Hypothalamus (tissue), 51 donors: Measurements from ENCODE around the gene PODXL2.

Source experiments
- DNase-seq, 51 donors: peaks; one replicate each; lab custom pipeline; 2025; lab: John Stamatoyannopoulos, UW

PODXL2 gene

DNA sequence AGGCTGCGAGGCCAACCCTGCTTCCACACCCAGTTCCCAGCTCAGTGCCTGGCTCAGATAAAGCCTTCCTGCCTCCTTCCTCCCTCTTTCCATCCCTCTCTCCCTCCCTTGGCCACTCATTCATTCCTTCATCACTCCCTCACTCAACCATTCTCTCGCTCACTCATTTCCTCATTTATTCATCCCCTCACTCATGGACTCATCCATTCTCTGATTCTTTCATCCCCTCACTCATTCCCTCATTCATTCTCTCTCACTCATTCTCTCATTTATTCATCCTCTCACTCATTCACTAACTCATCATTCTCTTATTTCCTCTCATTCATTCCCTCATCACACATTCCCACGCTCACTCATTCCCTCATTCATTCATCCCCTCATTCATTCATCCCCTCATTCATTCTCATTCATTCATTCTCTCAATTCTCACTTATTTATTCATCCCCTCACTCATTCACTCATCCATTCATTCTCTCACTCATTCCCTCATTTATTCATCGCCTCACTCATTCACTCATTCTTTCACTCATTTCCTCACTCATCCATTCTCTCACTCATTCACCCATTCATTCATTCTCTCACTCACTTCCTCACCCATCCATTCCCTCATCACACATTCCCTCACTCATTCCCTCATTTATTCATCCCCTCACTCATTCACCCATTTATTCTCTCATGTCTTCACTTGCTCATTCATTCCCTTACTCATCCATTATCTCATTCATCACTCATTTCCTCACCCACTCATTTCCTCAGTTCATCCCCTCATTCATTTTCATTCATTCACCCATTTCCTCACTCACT is 56.9 kb downstream of the PODXL2 start:
- DNase-seq = no peak

DNA sequence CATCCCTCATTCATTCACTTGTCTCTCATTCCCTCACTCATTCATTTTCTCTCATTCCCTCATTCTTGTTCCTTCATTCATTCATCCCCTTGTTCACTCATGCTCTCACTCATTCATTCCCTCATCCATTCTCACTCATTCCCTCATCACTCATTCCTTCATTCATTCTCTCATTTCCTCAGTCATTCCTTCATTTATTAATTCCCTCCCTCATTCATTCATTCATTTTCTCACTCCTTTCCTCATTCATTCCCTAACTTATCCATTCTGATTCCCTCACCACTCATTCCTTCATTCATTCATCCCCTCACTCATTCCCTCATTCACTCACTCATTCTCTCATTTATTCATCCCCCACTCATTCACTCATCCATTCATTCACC is 57.5 kb downstream of the PODXL2 start:
- no peak for DNase-seq

DNA sequence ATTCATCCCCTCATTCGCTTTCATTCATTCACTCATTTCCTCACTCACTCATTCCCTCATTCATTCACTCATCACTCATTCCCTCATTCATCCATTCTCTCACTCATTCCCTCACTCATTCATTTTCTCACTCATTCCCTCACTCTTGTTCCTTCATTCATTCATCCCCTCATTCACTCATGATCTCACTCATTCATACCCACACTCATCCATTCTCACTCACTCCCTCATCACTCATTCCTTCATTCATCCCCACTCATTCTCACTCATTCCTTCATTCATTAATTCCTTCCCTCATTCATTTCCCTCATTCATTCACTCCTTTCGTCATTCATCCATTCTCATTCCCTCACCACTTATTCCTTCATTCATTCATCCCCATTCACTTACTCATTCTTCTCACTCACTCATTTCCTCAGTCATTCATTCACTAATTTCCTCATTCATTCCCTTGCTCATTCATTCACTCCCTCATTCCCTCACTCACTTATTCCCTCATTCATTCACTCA is 58.3 kb downstream of the PODXL2 start:
- no peak for DNase-seq

DNA sequence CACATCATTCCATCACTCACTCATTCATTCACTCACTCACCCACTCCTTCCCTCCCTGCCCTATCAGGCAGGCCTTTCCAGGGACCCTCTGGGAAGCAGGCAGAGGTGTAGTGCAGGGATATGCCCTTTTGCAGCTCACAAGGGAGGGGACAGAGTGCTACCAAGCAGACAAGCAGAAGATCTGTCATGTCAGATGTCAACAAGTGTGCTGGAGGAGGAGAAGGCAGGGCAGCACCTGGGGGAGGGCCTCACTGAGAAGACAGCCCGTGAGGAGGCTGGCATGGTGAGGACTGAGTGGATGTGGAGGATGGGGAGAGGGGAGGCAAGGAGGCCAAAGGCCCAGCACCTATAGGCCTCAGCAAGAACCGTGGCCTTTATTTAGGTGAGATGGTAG is 59.0 kb downstream of the PODXL2 start:
- DNase-seq = no peak

DNA sequence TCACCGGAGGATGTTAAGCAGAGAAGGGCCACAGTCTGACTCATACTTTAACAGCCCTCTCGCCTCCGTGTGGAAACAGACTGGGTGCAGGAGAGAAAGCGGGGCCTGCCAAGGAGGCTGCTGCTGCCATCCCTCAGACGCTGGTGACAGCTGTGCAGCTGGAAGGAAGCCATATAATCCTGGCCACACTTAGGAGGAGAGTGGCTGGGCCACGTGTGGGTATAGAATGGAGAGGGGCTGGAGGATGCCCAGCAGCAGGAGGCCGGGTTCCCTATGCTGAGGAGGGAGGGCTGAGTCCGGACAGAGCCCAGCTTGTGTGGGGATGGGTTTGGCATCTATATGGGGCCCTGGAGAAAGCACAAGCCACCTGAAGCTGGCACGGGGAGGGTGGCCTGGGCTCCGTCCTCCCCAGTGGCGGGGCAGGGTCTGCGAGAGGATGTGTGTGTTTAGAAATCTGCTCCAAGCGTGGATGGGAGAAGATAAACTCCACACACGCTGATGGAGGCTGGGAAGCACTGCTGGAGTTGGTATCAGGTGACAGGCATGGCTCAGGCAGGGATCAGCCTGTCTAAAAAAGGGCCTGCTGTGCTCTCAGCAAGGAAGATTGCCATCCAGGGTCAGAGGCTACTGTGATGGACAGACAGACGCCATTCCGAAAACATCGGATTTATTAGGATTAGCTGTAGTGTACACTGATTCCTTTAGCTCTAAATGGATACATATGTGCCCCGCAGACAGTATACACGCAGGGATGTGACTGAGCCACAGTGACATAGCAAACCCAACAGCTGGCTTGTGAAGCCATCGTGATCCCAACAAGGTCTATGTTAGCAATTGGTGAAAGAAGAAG is 59.7 kb downstream of the PODXL2 start:
- DNase-seq = peak in 7 of 51 donors; percentile 22 to 62 (median 34)

DNA sequence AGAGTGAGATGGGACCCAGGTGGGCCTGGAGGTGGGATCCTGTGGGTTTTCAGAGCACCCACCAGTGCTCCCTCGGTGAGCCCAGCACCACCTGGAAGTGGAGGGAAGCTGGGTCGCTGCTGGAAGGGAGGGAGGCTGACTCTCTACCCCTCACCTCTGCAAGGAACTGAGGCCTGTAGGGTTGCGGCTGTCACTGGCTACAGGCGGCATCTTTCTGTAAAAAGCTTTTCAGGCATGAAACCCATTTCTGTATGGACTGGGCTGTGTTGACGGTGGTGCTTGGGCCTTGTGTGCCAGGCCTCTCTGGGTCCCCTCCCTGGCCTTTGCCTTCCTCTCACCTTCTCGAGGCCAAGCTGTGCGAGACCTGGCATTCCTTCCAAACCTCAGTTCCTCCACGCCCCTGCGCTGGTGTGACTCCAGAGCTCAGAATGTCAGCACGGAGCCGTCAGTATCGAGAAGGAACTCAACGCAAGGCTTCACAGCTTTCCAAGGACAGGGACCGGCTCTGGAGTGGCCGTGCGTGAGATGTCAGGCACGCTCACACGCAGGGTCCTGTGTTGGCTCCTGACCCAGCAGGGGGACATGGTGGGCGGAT is 60.4 kb downstream of the PODXL2 start:
- DNase-seq = no peak

DNA sequence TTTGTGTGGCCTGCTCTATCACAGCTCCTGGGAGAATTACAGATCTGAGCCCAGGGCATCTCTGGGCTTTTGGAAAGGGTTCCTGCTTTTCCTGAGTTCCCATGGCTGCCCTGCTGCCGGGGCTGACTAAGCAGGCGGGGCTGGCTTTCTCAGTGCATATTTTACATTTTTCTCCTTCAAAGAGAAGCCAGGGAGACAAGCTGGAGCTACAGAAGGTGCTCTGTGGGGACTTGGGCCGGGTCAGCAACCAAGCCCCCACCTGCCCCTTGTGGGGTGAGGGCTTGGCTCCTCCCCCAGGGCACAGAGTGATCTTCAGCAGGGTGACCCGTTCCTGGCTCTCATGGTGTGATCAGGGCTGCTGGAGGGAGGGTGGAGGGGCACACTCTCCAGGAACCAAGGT is 61.1 kb downstream of the PODXL2 start:
- no peak for DNase-seq

DNA sequence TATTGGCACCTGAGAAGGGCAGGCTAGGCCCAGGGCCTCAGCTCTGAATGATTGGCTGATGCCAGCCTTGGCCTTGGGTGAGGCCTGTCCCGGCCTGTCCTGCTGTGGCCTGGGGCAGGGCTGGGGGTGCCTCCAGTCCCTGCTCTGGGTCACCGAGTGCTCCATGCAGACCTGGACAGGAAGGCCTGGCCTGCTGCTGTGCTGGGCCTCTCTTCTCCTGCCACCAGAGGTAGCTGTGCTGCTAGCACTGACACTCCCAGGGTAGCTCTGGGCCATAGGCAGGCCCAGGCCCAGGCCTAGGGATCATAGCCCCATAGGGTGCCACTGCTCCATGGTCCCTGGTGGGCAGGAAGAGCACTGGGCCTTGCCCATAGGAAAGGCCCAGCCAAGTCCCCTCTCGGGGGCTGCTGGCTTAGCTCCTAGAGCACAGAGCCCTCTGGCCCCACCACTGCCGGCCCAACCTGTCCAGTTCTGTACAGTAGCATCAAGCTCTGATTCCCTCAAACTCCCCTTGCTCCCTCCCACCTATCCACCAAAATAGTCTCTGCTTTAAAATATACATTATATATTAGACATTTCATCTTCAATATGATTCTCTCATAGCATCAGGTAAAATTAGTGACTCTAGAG is 62.0 kb downstream of the PODXL2 start:
- DNase-seq = no peak

DNA sequence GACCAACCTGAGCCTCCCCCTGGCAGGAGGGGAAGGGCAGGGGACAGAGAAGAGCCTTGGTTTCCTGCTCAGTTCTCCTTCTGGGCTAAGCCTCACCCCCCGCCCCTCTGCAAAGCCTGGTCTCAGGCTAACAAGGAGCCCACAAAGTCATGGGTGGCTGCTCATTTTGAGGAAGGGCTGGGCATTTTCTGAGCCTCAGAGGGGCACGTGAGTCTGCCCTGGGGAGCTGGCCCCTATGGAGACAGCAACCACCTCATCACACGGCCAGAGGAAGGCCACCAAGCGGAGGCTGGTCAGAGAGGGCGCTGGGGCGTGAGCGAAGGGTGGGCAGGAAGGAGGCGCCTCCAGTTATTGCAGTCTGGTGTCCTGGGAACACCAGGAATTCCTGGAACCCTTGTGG is 62.5 kb downstream of the PODXL2 start:
- no peak for DNase-seq

DNA sequence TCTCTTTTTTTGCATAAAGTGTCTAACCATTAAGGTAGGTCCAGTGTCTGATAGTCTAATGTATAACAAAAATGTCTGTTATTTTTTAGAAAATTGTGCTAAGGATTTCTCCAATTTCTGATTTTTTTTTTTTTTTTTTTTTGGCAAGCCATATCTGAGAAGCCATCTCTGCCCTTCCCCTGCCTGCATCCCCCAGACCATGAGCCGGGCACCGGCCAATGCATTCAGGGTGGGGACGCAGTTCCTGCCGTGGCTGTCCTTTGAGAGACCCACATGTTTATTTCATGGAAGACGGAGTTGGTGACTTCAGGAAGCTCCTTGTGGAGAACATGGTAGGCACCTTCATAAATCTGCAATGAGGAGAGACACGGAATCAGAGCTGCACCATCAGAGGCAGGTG is 63.0 kb downstream of the PODXL2 start:
- no peak for DNase-seq

DNA sequence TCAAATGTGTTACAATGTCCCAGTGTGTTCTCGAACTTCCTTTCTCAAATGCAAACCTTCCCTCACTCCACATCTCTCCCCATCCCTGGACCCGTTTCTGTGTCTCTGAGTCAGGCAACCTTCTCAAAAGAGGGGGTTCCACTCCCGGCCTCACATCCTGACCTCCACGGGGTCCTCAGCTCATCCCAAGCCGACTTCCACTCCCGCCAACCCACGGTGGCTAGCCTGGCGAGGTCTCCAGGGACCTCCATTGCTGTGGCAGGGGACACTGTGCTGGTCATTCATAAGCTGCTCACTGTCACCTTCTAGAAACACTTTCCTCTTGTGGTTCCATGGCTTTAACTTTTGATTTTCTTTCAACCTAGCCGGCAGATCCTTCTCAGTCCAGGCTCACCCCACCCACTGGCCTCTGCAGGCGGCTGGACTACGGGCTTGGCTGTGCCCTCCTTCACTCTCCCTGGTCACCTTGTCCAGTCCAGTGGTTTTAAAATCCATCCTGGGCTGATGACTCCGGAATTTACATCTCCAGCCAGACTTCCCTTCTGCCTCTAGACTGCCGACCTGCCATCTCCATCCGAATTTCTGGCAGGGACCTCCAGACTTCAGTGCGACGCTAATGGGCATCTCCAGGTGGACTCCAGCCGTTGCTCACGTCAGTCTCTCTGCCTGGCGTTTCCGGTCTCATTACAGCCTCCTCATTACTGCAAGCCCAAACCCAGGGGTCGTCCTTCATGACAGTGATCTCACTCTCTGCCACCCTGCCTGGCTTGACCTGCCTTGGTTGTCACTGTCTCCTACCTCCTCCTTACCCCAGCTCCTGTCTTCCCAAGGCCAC is 63.7 kb downstream of the PODXL2 start:
- DNase-seq = no peak

DNA sequence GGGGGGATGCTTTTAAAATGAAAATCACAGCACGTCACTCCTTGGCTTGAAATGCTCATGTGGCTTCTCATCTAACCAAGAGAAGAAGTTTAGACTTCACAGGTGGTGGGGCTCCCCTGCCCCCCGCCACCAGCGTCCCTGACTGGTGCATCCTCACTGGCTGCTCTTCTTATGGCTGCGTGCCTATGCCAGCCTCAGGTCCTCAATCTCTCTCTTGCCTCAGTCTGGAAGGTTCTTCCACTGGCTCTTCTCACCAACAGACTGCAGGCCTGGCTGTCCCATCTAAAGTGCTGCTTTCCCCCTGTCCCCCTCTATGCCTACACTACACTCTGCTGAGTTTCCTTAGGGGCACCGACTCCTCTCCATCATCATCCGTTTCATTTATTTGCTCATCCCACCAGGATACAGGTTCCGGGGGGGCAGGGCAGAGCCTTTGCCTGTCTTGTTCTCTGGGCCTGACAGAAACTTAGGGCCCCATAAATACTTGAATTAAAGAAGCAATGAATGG is 64.4 kb downstream of the PODXL2 start:
- DNase-seq = no peak

DNA sequence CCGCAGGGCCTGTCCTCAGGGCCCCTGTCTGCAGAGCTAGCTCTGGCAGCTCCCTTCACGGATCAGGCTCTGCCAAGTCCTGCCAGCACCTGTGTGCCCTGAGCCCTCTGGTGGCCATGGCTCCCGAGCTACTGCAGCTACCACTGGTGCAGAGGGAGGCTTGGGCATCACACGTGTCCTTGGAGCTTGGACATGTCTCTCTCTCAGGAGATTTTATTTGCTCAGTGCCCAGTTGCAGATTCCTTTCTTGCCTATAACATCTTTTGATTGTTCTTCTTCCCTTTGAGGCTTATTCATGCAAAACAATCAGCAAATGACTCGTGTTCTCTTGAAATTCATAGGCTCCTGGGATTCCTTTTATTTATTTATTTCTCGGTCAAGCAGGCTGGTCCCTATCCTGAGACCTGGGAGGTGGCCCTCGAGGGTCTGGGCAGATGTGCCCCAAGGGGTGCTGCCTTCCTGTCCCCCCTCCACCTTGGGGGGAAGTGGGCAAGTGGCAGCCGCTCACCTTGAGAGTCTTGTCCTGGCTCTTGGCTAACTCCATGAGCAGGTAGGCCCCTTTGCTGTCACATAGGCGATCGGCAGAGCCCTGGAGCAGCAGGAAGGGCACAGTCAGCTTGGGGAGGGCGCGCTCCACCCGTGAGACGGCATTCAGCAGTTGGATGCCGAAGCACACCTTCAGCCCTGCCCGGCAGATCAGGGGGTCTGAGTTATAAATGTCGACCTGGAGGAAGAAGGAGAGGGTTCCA is 65.7 kb downstream of the PODXL2 start:
- peak in 7 of 51 donors; percentile 16 to 24 (median 20) for DNase-seq

DNA sequence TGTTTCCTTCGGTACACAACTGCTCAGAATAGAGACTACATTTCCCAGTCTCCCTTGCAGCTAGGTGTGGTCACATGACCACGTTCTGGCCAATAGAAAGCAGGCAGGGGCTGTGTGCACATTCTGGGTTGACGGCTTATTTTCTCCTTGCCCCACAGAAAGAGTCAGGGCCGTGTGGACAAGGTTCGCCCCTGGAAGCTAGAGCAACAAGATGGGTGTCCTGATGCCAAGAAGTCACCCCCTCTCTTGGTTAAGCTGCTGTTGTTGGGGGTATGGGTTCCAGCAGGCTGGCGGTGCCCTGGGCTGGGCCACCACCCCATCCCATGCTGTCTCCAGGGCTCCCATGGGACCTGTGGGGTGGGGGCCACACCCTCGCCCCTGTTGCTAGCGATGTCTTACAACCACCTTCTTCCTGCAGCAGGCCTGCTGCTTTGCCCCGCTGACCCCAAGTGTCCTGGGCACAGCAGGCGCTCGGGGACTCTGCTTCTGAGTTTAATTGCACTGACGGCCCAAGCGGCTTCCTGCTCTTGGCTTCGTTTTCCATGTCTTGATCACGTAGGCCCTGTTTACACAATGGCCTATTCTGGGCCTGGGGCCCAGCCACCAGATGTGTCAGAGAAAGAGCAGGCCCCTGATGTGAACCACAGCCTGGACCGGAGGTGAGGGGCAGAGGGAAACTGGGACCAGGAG is 68.7 kb downstream of the PODXL2 start:
- peak in 48 of 51 donors; percentile 14 to 85 (median 63) for DNase-seq

DNA sequence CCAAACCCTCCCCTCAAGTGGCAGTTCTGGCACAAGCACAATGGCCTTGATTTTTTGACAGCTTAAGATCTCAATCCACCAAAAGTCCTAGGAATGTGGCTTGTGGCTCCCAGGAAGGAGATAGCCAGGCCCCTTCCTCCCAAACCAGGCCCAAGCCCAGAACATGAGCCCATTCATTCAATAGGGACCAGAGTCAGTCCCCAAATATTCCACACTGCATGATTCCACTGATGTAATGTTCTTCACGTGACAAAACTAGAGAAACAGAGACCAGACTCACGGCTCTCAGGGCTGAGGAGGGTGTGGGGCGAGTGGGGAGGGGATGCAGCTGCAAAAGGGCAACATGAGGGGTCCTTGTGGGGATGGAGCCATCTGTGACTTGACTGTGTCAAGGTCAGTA is 69.3 kb downstream of the PODXL2 start:
- DNase-seq = no peak

DNA sequence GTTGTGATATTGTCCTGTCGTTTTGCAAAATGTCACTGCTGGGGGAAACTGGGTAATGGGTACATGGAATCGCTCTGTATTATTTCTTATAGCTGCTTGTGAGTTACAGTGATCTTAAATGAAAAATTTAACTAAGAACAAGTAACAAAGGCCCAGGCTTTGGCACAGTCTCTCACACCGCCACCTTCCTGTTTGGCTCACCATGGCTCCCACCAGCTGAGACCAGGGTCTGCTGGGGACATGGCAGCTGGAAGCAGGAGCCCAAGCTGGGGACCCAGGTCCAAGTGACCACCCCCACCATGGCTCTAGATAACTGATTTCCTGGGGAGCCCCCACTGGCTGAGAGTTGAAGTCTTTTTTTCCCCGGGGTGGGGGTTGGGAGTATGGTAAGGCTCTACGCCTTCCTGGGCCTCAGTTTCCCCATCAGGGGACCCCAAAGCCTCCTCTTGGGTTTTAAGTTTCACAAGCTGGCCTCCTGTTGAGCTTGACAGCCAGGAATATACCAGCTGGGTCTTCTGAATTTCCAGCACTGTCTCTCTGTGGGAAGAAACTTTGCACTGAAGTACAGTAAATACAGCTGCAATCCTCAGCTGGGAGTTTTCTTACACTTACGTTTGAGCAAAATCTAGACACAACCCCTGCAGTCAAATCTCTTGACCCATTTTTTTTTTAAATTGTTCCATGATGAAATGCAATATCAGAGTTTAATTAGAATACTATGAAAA is 69.9 kb downstream of the PODXL2 start:
- DNase-seq = no peak

DNA sequence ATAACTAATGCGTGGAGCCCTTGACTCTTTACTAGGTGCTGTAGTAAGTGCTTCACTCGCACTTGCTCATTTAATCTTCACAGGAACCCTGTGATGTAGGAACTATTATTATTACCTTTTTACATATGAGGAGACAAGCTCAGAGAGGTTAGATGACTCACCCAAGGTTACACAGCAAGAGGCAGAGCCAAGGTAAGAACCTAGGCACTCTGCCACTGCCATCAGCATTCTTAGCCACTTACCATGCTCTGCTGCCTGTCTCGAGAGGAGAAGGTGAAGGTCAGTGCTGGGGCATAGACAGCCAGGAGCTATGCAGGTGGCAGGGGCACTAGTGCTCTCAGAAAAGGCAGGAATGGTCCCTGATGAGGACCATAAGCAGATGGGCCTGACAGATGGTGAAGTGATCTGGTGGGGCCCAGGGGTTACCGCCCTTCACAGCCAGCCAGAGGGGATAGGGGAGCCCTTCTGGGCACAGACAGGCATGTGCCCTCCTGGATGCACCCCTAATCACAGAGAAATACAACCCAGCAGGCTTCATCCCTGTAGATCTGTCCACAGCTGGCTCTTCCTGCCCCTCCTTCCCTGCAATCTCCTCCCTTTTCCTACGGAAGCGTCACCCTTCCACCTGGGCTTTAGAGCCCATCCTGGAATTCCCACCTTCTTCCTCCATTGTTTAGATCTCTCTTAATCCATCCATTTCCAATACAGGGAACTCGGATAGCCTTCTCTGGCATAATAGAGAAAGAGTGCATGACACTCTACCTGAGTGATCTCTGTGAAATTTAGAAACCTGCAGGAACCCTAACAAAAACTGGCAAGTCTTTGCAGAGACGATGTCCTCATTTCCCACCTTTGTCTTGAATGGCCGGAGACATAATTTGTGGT is 70.7 kb downstream of the PODXL2 start:
- DNase-seq = no peak
